ENCODE results near the gene ERO1A. TPM values are rescaled to one million over a fixed set of nuclear protein-coding genes. Genes with fewer than 3 reads are reported as not detected.
"Not testable (repeated sequence)": the region's sequence is repeated elsewhere in the genome, so short reads cannot be mapped to it uniquely, and the experiment has no call there.

The ERO1A gene
- total and polyA plus RNA-seq, 10 donors: 8.5 to 79.7 (median 44.7) TPM

DNA sequence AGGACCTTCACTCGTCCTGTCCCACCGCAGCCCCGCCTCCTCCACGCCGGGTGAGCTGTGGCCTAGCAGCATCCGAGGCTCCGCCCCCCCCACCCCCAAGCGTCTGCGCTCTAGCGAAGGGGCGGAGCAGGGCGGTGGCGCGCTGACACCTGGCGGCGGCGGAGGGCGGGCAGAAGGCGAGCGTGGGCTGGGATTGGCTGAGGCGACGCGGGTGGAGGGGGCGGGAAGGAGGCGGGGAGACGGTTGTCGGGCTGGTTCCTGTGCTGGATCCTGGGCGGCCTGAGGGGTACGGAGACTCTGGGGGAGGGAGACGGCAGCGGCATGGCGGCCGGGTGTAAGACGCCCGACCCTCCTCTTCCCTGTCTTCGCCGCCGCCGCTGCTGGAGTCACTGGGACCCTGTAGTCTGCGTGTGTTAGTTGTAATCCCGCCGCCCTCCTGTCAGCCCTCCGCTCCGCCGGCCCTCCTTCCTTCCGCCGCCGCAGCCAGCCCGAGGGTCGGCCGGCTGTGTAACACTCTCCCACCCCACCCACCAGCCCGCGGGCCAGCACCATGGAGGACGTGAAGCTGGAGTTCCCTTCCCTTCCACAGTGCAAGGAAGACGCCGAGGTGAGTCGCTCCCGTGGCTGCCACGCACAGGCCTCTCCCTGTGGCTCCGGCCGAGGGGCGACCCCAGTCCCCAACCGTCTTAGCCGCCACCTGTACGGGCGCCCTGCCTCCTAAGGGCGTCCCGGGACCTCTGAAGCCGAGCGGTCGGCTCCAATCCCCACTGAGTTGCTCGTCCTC is 34.8 kb upstream of the ERO1A start, which contains the start of gene STYX:
Gene STYX, plus strand, starts transcription at position 242 of the 784 bp plus-strand sequence. Its CDS starts 309 bp downstream, at position 551.
- H3K36me3 ChIP-seq: peaks cover 0 to 63% (median 21%) of the 10 kb centered on the region in 6 donors
- DNase-seq: peak; percentile 100
- H3K4me3 ChIP-seq: peak within 1 kb of the TSS; percentile 80 to 95 (median 88)
- H3K4me1 ChIP-seq: peaks cover 6 to 65% (median 31%) of the 10 kb centered on the region in 6 donors
- intact Hi-C loops (cut with DNase I; ENCODE audit: low total_unique reads): no loop called here
- WGBS, 5 donors: 0 to 1% (median 0%) methylated on average over 41 to 72 of the region's 72 CpGs
- H3K27ac ChIP-seq: peak within 1 kb of the TSS; percentile 74 to 94 (median 91)
- no peaks in the 10 kb centered on the region for H3K27me3 ChIP-seq (replicated peaks in 1 of 7)
- H3K9me3 ChIP-seq: no peaks in the 10 kb centered on the region
- TF ChIP-seq POLR2A (IDR thresholded peaks at IDR 0.05) (peak in 1 of 3 donors; percentile 63), CTCF (IDR thresholded peaks at IDR 0.05 in 8 of 11, conservative IDR thresholded peaks at IDR 0.05 in 3 of 11) (peak; percentile 31 to 79 (median 69)), POLR2AphosphoS5 (IDR thresholded peaks at IDR 0.05) (peak; percentile 83 to 93 (median 90))

DNA sequence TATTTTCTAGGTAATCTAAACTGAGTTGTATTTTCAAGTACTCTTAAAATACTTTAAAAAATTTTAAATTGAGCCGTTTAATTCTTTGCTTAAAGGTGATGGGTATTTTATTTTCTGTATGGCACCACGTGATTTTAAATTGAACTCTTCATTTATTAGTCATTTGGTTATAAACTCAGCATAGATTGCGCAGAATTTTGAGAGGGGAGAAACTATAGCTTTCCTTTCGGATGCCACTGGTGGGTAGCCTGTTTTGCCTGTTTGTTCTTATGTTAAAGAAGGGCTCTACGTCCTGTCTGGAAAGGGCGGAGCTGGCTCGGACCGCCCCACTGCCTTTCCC is 34.2 kb upstream of the ERO1A start:
- Histone ChIP-seq H3K27ac (peak overlapping the region; percentile 74 to 94 (median 89)), H3K4me3 (peak overlapping the region in 7 of 8 donors; percentile 80 to 95 (median 88)), H3K27me3 (replicated peaks in 1 of 7) (no peaks in the 10 kb centered on the region), H3K4me1 (peaks cover 6 to 65% (median 33%) of the 10 kb centered on the region in 6 donors), H3K36me3 (peaks cover 0 to 68% (median 25%) of the 10 kb centered on the region in 6 donors), H3K9me3 (no peaks in the 10 kb centered on the region)
- intact Hi-C loops (cut with DNase I; ENCODE audit: low total_unique reads): no loop called here
- TF ChIP-seq POLR2A (IDR thresholded peaks at IDR 0.05) (no peak), CTCF (IDR thresholded peaks at IDR 0.05 in 8 of 11, conservative IDR thresholded peaks at IDR 0.05 in 3 of 11) (no peak), POLR2AphosphoS5 (IDR thresholded peaks at IDR 0.05) (no peak)
- DNase-seq: no peak
- 0 to 1% (median 1%) methylated on average over 8 of the region's 8 CpGs for WGBS, 5 donors

- WGBS, 5 donors: 94 to 97% (median 95%) methylated on average over 15 of the region's 15 CpGs
- Histone ChIP-seq H3K4me1 (peaks cover 6 to 65% (median 34%) of the 10 kb centered on the region in 6 donors), H3K36me3 (peaks cover 0 to 68% (median 30%) of the 10 kb centered on the region in 6 donors), H3K27ac (peak overlapping the region in 7 of 8 donors; percentile 74 to 94 (median 90)), H3K4me3 (peak overlapping the region in 1 of 8 donors; percentile 95)
- H3K9me3 ChIP-seq; intact Hi-C loops (cut with DNase I; ENCODE audit: low total_unique reads); DNase-seq; H3K27me3 ChIP-seq (replicated peaks in 1 of 7): not testable (repeated sequence)
Measured at GRCh38 chr14:52729035-52729434, 33.7 kb upstream of the ERO1A start.

- H3K4me3 ChIP-seq; DNase-seq; intact Hi-C loops (cut with DNase I; ENCODE audit: low total_unique reads); H3K9me3 ChIP-seq; H3K27ac ChIP-seq; H3K27me3 ChIP-seq (replicated peaks in 1 of 7): not testable (repeated sequence)
- WGBS, 5 donors: 96 to 99% (median 97%) methylated on average over 2 of the region's 2 CpGs
- H3K4me1 ChIP-seq: peaks cover 10 to 66% (median 44%) of the 10 kb centered on the region in 6 donors
- peaks cover 0 to 70% (median 41%) of the 10 kb centered on the region in 6 donors for H3K36me3 ChIP-seq
Measured at GRCh38 chr14:52727509-52727908, 32.2 kb upstream of the ERO1A start.

DNA sequence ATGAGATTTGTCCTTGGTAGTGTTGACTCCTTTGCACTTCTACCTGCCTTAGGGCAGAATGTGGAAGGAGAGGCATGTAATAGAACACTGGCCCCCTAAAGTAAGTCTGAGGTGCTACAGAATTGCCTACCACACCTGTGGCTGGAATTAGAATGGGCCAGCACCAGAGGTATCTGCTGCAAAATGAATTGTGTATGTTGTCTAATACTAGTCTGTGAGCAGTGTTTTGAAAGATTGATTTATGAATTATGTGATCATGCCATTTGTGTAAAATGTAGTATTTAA is 28.9 kb upstream of the ERO1A start:
- Histone ChIP-seq H3K27ac (peak overlapping the region in 2 of 8 donors; percentile 22 to 58), H3K36me3 (peaks cover 0 to 98% (median 67%) of the 10 kb centered on the region in 6 donors), H3K9me3 (no peaks in the 10 kb centered on the region), H3K27me3 (replicated peaks in 1 of 7) (no peaks in the 10 kb centered on the region), H3K4me3 (no peak overlapping the region), H3K4me1 (peaks cover 0 to 53% (median 23%) of the 10 kb centered on the region in 6 donors)
- intact Hi-C loops (cut with DNase I; ENCODE audit: low total_unique reads): no loop called here
- no peak for DNase-seq
- no peak for TF ChIP-seq CTCF (IDR thresholded peaks at IDR 0.05 in 8 of 11, conservative IDR thresholded peaks at IDR 0.05 in 3 of 11)
- no peak for TF ChIP-seq POLR2AphosphoS5 (IDR thresholded peaks at IDR 0.05)
- no peak for TF ChIP-seq POLR2A (IDR thresholded peaks at IDR 0.05)
